Measurements from ENCODE around the gene CHRNB2. TPM values are rescaled to one million over a fixed set of nuclear protein-coding genes. Genes with fewer than 3 reads are reported as not detected.

Gene CHRNB2
- total and polyA plus RNA-seq, 11 donors = 0.03 to 0.14 (median 0.05) TPM; not detected in 7

DNA sequence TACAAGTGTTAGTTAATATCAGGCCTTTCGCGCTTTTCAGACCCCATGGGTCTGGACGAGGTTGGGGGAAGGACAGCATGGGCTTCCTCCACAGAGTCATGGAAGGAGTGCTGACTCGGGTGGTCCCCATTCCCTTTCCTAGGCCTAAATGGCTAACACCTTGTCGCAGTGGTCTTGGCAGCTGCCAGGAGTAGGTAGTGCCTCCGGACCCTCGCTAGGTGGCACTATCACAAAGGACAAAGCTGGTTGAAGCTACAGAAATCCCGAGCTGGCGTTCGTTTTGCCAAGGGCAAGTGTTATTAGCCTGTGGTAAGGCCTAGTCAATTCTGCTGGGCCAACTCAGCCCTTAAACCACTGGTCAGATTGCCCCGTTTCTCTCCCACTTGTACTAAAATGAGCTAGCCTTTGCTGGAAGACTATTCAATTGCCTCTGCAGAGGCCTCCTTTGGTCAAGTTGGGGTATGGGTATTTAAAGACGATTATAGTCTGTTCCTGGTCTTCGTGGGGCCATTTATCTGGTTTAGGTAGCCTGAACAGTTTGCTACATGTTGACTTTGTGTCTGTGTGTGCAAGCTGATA lies 8.0 kb upstream of the CHRNB2 start:
- no peaks in the 10 kb centered on the region for H3K27me3 ChIP-seq
- peaks cover 3 to 35% (median 21%) of the 10 kb centered on the region in 12 donors for H3K4me1 ChIP-seq
- intact Hi-C loops (cut with DNase I) = loop anchor here (1.0 to 10.0 kb wide), 21 partner anchors 48 to 525 kb away; partner anchors contain the start of genes PMVK (in 4 of the 10), IL6R (in 2 of the 10), ADAR (in 1 of the 10) and KCNN3 (in 1 of the 10)
- peak overlapping the region; percentile 85 to 97 (median 94) for H3K27ac ChIP-seq
- no peaks in the 10 kb centered on the region for H3K9me3 ChIP-seq
- DNase-seq = peak; percentile 85 to 90 (median 90)
- peaks cover 0 to 19% (median 13%) of the 10 kb centered on the region in 9 donors for H3K36me3 ChIP-seq
- peak overlapping the region; percentile 10 to 98 (median 95) for H3K4me3 ChIP-seq
- no peak for TF ChIP-seq POLR2A (IDR thresholded peaks at IDR 0.05)
- TF ChIP-seq, protein P1, sequence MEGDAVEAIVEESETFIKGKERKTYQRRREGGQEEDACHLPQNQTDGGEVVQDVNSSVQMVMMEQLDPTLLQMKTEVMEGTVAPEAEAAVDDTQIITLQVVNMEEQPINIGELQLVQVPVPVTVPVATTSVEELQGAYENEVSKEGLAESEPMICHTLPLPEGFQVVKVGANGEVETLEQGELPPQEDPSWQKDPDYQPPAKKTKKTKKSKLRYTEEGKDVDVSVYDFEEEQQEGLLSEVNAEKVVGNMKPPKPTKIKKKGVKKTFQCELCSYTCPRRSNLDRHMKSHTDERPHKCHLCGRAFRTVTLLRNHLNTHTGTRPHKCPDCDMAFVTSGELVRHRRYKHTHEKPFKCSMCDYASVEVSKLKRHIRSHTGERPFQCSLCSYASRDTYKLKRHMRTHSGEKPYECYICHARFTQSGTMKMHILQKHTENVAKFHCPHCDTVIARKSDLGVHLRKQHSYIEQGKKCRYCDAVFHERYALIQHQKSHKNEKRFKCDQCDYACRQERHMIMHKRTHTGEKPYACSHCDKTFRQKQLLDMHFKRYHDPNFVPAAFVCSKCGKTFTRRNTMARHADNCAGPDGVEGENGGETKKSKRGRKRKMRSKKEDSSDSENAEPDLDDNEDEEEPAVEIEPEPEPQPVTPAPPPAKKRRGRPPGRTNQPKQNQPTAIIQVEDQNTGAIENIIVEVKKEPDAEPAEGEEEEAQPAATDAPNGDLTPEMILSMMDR (IDR thresholded peaks at IDR 0.05) = peak; percentile 88 to 97 (median 93)
- WGBS, 4 donors = 6 to 12% (median 11%) methylated on average over 13 of the region's 13 CpGs
- peak; percentile 65 to 76 (median 70) for ATAC-seq

DNA sequence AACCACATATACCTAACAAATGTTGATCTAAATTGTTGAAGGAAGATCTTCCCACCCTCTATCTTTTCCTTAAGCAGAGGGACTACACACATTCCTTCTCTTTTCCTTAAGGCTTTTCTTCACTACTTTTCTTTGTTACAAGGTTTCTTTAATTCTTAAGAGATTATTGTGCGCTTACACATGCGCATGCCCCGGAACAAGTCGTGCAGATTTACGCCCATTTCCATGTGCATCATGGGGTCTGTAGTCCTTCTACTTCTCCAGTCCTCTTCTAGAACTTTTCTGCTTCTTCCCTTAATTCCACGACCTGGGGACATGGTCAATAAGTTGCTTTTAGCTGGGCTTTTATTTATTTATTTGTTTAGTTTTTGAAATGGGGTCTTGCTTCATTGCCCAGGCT lies 1.7 kb upstream of the CHRNB2 start:
- TF ChIP-seq POLR2A (IDR thresholded peaks at IDR 0.05) = no peak
- TF ChIP-seq, protein P1 (IDR thresholded peaks at IDR 0.05) = no peak
- DNase-seq (no peak), ATAC-seq (no peak)
- 80 to 87% (median 84%) methylated on average over 6 of the region's 6 CpGs for WGBS, 4 donors
- Histone ChIP-seq H3K4me3 (no peak overlapping the region), H3K4me1 (peaks cover 0 to 13% (median 7%) of the 10 kb centered on the region in 12 donors), H3K36me3 (no peaks in the 10 kb centered on the region), H3K27ac (no peak overlapping the region), H3K9me3 (no peaks in the 10 kb centered on the region), H3K27me3 (peaks cover 0 to 28% (median 0%) of the 10 kb centered on the region in 9 donors)
- intact Hi-C loops (cut with DNase I) = loop anchor here in 5 of 10 donors (5.0 to 10.0 kb wide), 5 partner anchors 99 to 369 kb away; partner anchors contain the start of gene PMVK (in 1 of the 5)

DNA sequence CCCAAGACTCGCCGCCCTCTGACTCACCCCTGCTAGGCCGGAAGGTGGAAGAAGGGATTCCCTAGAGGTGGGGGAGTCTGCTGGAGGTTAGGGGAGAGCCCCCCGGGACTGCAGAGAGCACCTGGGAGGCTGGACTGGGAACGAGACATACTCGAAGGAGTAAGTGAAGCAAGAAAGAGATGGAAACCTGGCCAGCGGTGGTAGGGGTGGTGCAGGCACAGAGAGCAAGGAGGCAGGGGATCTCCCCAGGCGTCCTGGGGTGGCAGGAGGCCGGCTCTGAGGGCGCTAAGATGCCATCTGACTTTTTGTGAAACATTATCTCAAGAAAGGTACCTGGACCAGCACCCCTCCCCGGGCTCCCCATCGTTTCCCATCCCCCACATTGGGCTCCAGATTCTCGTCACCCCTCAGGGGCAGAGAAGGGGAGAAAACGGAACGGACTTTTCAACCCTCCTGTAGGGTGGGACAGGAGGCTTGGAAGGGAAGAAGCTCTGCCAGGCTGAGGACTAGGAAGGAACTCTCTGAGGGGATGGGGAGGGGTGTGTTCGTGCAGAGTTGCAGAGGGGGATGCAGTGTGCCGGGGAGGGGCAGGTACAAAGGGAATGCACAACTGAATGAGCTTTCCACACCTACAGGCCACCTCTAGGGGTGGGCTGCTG lies 708 bp downstream of the CHRNB2 start:
- ATAC-seq (peak in 1 of 4 donors; percentile 4), DNase-seq (no peak)
- TF ChIP-seq, protein P1 (IDR thresholded peaks at IDR 0.05) = no peak
- TF ChIP-seq POLR2A (IDR thresholded peaks at IDR 0.05) = no peak
- H3K27me3 ChIP-seq = peaks cover 0 to 28% (median 0%) of the 10 kb centered on the region in 9 donors
- no peak overlapping the region for H3K27ac ChIP-seq
- no peaks in the 10 kb centered on the region for H3K9me3 ChIP-seq
- 32 to 41% (median 37%) methylated on average over 17 of the region's 17 CpGs for WGBS, 4 donors
- peaks cover 0 to 13% (median 7%) of the 10 kb centered on the region in 12 donors for H3K4me1 ChIP-seq
- peak overlapping the region in 7 of 12 donors; percentile 8 to 28 (median 21) for H3K4me3 ChIP-seq
- no peaks in the 10 kb centered on the region for H3K36me3 ChIP-seq
- intact Hi-C loops (cut with DNase I) = loop anchor here in 5 of 10 donors (5.0 to 10.0 kb wide), 5 partner anchors 97 to 367 kb away; partner anchors contain the start of gene PMVK (in 1 of the 5)
